DMS114 treated with DMSO at 0.1 percent for 48 hours (cell line): Measurements from ENCODE around the gene CD63.

Experiments
- DNase-seq: peaks from one replicate; lab custom pipeline; 2025; ENCODE audit not compliant: unreplicated experiment; lab: John Stamatoyannopoulos, UW

The CD63 gene

DNA sequence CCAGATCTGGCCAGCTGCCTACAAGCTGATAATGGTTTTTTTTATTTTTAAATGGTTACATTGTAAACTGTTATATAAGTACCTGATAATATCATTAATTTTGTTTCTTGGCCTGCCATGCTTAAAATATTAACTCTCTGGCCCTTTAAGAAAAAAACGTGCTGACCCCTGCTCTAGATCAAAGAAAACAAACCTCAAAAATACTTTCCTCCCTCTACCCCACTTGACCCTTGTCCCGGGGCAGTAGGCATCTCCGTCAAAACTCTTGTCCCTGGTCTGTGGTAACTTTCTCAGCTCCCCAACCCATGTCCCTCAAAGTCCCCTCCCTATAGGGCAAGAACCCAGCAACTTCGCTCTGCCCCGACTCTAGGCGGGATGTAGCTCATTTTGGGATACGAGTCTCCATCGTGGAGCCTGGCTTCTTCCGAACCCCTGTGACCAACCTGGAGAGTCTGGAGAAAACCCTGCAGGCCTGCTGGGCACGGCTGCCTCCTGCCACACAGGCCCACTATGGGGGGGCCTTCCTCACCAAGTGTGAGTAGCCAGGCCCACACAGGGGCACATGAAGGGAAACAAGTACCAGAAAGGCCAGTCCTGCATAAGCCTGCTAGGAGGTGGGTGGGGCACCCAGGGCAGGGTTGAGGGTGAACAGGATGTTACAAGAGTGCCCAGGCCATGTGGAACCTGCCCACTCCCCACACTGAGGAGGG lies 5.1 kb downstream of the CD63 start:
- no peak for DNase-seq

- no peak for DNase-seq
Observed at GRCh38 chr12:55722948-55723347, 5.9 kb downstream of the CD63 start.

- DNase-seq = no peak
Observed at GRCh38 chr12:55721601-55722213, 7.1 kb downstream of the CD63 start.

GRCh38 chr12:55720894-55721444 lies 7.8 kb downstream of the CD63 start:
- DNase-seq = peak; percentile 15

DNA sequence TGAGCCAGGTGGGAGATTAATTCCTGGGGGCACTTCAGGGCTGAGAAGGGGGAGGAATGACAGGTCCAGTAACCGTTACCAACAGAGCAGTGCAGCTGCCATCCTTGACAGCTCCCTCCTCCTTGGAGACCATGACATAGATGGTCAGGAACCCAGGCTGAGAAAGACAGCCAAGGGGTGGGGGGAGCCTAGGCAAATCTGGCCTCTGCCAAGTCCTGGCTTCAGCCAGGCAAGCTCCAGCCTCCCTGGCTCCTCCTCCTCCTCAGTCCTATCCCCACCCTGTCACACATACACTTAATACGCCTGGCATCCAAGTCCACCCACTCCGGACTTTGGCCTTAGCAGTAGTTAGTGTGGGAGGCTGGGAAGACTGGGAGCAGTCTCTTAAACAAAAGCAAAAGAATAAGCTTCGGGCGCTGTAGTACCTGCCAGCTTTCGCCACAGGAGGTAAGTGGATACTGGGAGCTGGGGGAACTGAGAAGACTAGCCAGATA lies 8.7 kb downstream of the CD63 start, which contains the start of gene RDH5:
RDH5 (plus strand) TSS at position 323 of the 494 bp plus-strand sequence. CDS start 792 bp downstream, outside the sequence.
- DNase-seq = no peak

DNA sequence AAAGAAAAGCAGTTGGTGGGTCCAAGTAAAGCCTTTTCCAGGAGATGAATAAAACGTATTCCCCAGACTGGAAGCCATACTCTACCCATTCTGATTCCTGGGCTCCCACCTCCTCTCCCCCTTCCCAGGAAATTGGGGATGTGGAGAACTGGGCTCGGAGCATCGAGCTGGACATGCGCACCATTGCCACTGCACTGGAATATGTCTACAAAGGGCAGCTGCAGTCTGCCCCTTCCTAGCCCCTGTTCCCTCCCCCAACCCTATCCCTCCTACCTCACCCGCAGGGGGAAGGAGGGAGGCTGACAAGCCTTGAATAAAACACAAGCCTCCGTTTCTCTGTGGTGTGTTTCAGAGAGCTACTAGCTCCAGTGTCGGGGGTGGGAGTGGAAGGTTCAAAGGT lies 9.4 kb downstream of the CD63 start:
- no peak for DNase-seq

- DNase-seq = no peak
Observed at GRCh38 chr12:55718624-55719275, 10.1 kb downstream of the CD63 start.

- DNase-seq = no peak
Observed at GRCh38 chr12:55718015-55718414, 10.8 kb downstream of the CD63 start.

GRCh38 chr12:55717011-55718007 lies 11.5 kb downstream of the CD63 start:
- no peak for DNase-seq

- no peak for DNase-seq
Observed at GRCh38 chr12:55716582-55716957, 12.2 kb downstream of the CD63 start.

- DNase-seq = peak; percentile 87
Observed at GRCh38 chr12:55715833-55716581, 12.8 kb downstream of the CD63 start, which contains the start of gene BLOC1S1. Gene BLOC1S1 (plus strand): TSS chr12:55716046. CDS start chr12:55716052, 6 bp downstream.

DNA sequence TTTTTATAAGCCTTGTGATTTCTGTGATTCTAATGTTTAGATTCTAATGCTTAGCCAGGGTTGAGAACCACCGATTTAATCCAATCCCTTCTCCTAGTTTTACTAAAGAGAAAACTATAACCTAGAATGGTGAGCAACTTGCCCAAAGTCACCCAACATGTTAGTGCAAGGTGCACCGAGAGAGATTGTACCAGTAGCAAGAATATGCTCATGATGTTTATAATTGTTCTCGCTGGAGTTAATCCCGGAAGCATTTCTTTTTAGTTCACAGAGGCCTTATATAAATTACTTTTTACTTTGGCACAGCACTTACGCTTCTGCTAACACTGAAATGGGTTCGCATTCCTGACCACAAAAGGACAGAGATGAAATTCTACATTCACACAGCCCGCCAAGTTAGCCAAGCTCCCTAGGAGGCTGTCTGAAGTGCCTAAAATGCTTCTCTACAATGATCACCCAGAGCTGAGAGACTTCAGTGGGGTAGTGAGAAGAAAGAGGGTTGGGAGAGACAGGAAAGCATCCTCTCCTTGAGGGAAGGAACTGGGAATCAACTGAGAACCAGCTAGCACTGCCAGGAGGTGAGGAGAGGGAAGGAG lies 13.5 kb downstream of the CD63 start:
- DNase-seq = no peak

GRCh38 chr12:55713721-55714120 lies 15.1 kb downstream of the CD63 start:
- no peak for DNase-seq

- no peak for DNase-seq
Observed at GRCh38 chr12:55712700-55713415, 16.0 kb downstream of the CD63 start.

GRCh38 chr12:55711786-55712553 lies 16.8 kb downstream of the CD63 start:
- no peak for DNase-seq

DNA sequence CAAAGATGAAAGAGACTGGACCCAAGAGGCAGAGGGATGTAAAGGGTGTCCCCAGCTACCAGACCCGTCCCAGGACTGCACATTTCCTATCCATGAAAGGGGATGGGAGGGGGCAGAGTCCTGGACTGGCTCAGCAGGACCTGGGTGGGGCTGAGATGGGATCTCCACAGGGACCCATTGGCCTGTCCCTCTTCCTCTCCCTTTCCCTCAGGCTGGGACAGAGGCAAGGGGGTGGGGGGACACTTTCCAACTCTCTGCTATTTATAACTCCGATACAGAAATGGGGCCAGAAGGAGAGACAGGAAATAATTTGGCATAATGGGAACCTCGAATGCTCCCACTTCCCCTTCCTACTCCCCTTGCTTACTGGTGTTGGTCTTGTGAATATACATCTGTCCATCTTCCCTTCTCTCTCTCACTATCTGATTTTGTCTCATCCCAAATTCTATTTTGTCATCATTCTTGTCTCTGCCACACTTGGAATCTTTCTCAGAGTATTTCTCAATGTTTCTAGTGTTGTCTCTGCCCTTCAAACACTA lies 20.0 kb downstream of the CD63 start:
- DNase-seq = no peak

GRCh38 chr12:55707841-55708694 lies 20.7 kb downstream of the CD63 start, which contains the start of gene ITGA7:
Gene ITGA7 (minus strand): TSS chr12:55707904. CDS start chr12:55707682, 222 bp downstream.
- peak; percentile 42 for DNase-seq
